CD14-positive monocyte (primary cell): ENCODE data around the gene FAM227B. TPM values are rescaled to one million over a fixed set of nuclear protein-coding genes. Genes with fewer than 3 reads are reported as not detected.

Experiments
- DNase-seq, 3 donors: peaks; one replicate each; pipeline ENCODE4 v3.0.0-alpha.2; 2011 to 2022
- H2AFZ ChIP-seq: 2 replicates; pipeline ENCODE4 v1.6.0; 2012; ENCODE audit warnings: mild to moderate bottlenecking, low read depth, low read length, inconsistent platforms; ENCODE audit not compliant: insufficient read depth, poor library complexity, severe bottlenecking
- H3K27ac ChIP-seq, 2 donors: 1 replicate in 1 of 2; 2 replicates in 1 of 2; pipeline ENCODE4 v1.5.1; 2012 to 2013; ENCODE audit warnings: low read length in 2 of 2, control low read depth in 1 of 2, inconsistent platforms in 1 of 2, low read depth in 1 of 2, mild to moderate bottlenecking in 1 of 2
- H3K27me3 ChIP-seq, 2 donors: one replicate each; pipeline versions ENCODE4 v1.6.0 to v1.6.1; 2011 to 2013; ENCODE audit warnings: low read length in 2 of 2; ENCODE audit not compliant: control insufficient read depth in 2 of 2, insufficient read depth in 2 of 2
- H3K36me3 ChIP-seq, 2 donors: replicated peaks in 1 of 2; 1 replicate in 1 of 2; 2 replicates in 1 of 2; pipeline versions ENCODE4 v1.5.1 to v1.6.1; 2012 to 2013; ENCODE audit warnings: low read length in 2 of 2, control low read depth in 1 of 2, inconsistent platforms in 1 of 2, mild to moderate bottlenecking in 1 of 2; ENCODE audit not compliant: insufficient read depth in 2 of 2, control insufficient read depth in 1 of 2
- H3K4me1 ChIP-seq, 2 donors: 1 replicate in 1 of 2; 2 replicates in 1 of 2; pipeline versions ENCODE4 v1.5.1 to v1.6.1; 2012 to 2013; ENCODE audit warnings: low read length in 2 of 2, control low read depth in 1 of 2, inconsistent platforms in 1 of 2, mild to moderate bottlenecking in 1 of 2, moderate library complexity in 1 of 2; ENCODE audit not compliant: insufficient read depth in 2 of 2, control insufficient read depth in 1 of 2
- H3K4me2 ChIP-seq: replicated peaks from 2 replicates; pipeline ENCODE3; 2012; ENCODE audit warnings: low read length, moderate library complexity, mild to moderate bottlenecking; ENCODE audit not compliant: poor library complexity, severe bottlenecking; ENCODE audit errors: extremely low read depth
- H3K4me3 ChIP-seq, 3 experiments: fragments of 200-600 bp in 1 of 3; sonication (generic) in 1 of 3; replicated peaks in 1 of 3; 1 replicate in 2 of 3; 2 replicates in 1 of 3; pipeline ENCODE4 v1.5.1; 2011 to 2013; ENCODE audit warnings: low read length in 3 of 3, mild to moderate bottlenecking in 3 of 3, control low read depth in 2 of 3, low read depth in 2 of 3, inconsistent platforms in 1 of 3, moderate library complexity in 1 of 3
- H3K79me2 ChIP-seq: 2 replicates; pipeline ENCODE4 v1.6.0; 2012; ENCODE audit warnings: mild to moderate bottlenecking, control low read depth, inconsistent platforms, low read length, moderate library complexity; ENCODE audit not compliant: insufficient read depth
- H3K9ac ChIP-seq: 2 replicates; pipeline ENCODE4 v1.6.0; 2017; ENCODE audit warnings: low read length, mild to moderate bottlenecking; ENCODE audit not compliant: insufficient read depth, poor library complexity, severe bottlenecking
- H3K9me3 ChIP-seq, 2 donors: replicated peaks in 1 of 2; 1 replicate in 1 of 2; 2 replicates in 1 of 2; pipeline versions ENCODE4 v1.5.1 to v1.6.1; 2012 to 2013; ENCODE audit warnings: low read length in 2 of 2, control low read depth in 1 of 2; ENCODE audit not compliant: control insufficient read depth in 1 of 2, insufficient read depth in 1 of 2
- H4K20me1 ChIP-seq: 2 replicates; pipeline ENCODE4 v1.6.0; 2012; ENCODE audit warnings: mild to moderate bottlenecking, low read length, control low read depth, moderate library complexity; ENCODE audit not compliant: insufficient read depth
- H3K27ac Mint-ChIP-seq, 7 donors: one replicate each; pipeline ENCODE4 v1.8.0; 2020; ENCODE audit warnings: mild to moderate bottlenecking in 7 of 7, mixed read lengths in 7 of 7, moderate library complexity in 6 of 7, inconsistent platforms in 2 of 7
- H3K27me3 Mint-ChIP-seq, 3 donors: one replicate each; pipeline ENCODE4 v1.8.0; 2021 to 2022; ENCODE audit warnings: low read depth in 3 of 3, mild to moderate bottlenecking in 3 of 3, mixed read lengths in 3 of 3, moderate library complexity in 3 of 3, inconsistent platforms in 1 of 3
- H3K36me3 Mint-ChIP-seq, 2 donors: one replicate each; pipeline ENCODE4 v1.8.0; 2020; ENCODE audit warnings: mixed read lengths in 2 of 2, inconsistent platforms in 1 of 2, mild to moderate bottlenecking in 1 of 2
- H3K4me1 Mint-ChIP-seq: one replicate; pipeline ENCODE4 v1.8.0; 2020; ENCODE audit warnings: mild to moderate bottlenecking, mixed read lengths
- H3K4me3 Mint-ChIP-seq, 2 donors: one replicate each; pipeline ENCODE4 v1.8.0; 2020; ENCODE audit warnings: mild to moderate bottlenecking in 2 of 2, mixed read lengths in 2 of 2, moderate library complexity in 1 of 2
- H3K9me3 Mint-ChIP-seq, 7 donors: one replicate each; pipeline ENCODE4 v1.8.0; 2020 to 2022; ENCODE audit warnings: mixed read lengths in 7 of 7, mild to moderate bottlenecking in 6 of 7, moderate library complexity in 6 of 7, inconsistent platforms in 2 of 7
- WGBS: methylation state at CpG from one replicate; pipeline ENCODE4 v1.1.5; 2013; ENCODE audit warnings: missing lambda C conversion rate; ENCODE audit not compliant: insufficient coverage; 5-methylcytosine and 5-hydroxymethylcytosine counted together
- intact Hi-C, 2 donors: fragments of 100-400 bp; cut with micrococcal nuclease; formaldehyde crosslinking; loops; one replicate each; pipeline versions ENCODE4 v1.15.0 to v1.15.1; 2023
- polyA plus RNA-seq, 3 donors: library from polyadenylated mRNA; depleted of rRNA in 1 of 3; unstranded in 2 of 3; stranded (reverse) in 1 of 3; fragments of 300-500 nt in 2 of 3; fragments of >200 nt in 1 of 3; fragmentation: Illumina TruSeq in 2 of 3; gene quantifications; 1 replicate in 2 of 3; 2 replicates in 1 of 3; pipeline ENCODE4 v1.2.3, GENCODE V29; 2012 to 2021
- TF ChIP-seq, protein P1 (sequence below): fragments of 200-600 bp; IDR thresholded peaks from one replicate; pipeline ENCODE4 v1.8.0; 2022; ENCODE audit warnings: antibody characterized with exemption, mild to moderate bottlenecking

The FAM227B gene
- polyA plus RNA-seq, 3 donors, result 0.28 to 0.72 (median 0.49) TPM

DNA sequence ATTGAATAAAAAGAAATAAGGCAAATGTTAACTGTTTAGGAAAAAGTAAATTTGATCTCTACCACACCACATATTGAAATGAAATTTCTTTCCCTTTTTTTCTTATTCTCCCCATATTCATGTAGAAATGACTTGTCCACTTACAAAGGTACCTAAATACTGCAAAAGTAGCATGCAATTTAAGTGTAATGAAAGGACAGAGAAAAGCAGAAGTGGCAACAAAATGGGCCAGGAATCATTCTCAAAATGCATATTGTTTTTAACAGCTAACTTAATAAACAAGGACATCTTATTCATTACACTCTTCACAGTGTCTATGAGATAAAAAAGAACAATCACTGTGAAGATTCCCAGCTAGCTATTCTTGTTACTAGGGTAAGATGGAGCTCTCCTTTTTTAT lies 238.2 kb downstream of the FAM227B start:
- intact Hi-C loops, result no loop called here
- no peak overlapping the region for H3K9ac ChIP-seq
- Mint-ChIP-seq H3K9me3 (peaks cover 0 to 3% (median 0%) of the 10 kb centered on the region in 7 donors), H3K4me3 (no peak overlapping the region), H3K27ac (no peak overlapping the region), H3K4me1 (peaks cover 3% of the 10 kb centered on the region), H3K36me3 (no peaks in the 10 kb centered on the region), H3K27me3 (peaks cover 0 to 2% (median 0%) of the 10 kb centered on the region in 3 donors)
- H3K4me2 ChIP-seq, result no peak overlapping the region
- no peaks in the 10 kb centered on the region for H3K36me3 ChIP-seq
- no peak overlapping the region for H3K4me3 ChIP-seq
- H3K27me3 ChIP-seq, result no peaks in the 10 kb centered on the region
- TF ChIP-seq, protein P1, sequence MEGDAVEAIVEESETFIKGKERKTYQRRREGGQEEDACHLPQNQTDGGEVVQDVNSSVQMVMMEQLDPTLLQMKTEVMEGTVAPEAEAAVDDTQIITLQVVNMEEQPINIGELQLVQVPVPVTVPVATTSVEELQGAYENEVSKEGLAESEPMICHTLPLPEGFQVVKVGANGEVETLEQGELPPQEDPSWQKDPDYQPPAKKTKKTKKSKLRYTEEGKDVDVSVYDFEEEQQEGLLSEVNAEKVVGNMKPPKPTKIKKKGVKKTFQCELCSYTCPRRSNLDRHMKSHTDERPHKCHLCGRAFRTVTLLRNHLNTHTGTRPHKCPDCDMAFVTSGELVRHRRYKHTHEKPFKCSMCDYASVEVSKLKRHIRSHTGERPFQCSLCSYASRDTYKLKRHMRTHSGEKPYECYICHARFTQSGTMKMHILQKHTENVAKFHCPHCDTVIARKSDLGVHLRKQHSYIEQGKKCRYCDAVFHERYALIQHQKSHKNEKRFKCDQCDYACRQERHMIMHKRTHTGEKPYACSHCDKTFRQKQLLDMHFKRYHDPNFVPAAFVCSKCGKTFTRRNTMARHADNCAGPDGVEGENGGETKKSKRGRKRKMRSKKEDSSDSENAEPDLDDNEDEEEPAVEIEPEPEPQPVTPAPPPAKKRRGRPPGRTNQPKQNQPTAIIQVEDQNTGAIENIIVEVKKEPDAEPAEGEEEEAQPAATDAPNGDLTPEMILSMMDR, result no peak
- H3K4me1 ChIP-seq, result no peaks in the 10 kb centered on the region
- no peaks in the 10 kb centered on the region for H4K20me1 ChIP-seq
- H3K27ac ChIP-seq, result no peak overlapping the region
- H3K79me2 ChIP-seq, result no peaks in the 10 kb centered on the region
- DNase-seq, result no peak
- no peak overlapping the region for H2AFZ ChIP-seq
- no peaks in the 10 kb centered on the region for H3K9me3 ChIP-seq

DNA sequence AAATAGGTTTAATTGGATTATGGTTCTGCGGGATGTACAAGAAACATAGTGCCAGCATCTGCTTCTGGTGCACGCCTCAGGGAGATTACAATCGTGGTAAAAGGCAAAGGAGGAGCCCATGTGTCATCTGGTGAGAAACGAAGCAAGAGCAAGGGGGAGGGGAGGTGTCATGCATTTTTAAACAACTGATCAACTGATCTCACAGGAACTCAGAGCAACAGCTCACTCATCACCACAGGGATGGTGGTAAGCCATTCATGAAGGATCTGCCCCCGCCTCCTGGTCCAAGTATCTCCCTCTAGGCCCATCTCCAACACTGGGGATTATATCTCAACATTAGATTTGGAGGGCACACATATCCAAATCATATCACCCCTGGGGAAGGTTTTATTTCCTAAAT lies 239.7 kb downstream of the FAM227B start:
- WGBS, result 100% methylated on average over 3 of the region's 5 CpGs
- TF ChIP-seq, protein P1, result no peak
- Mint-ChIP-seq H3K4me3 (no peak overlapping the region), H3K9me3 (peaks cover 0 to 3% (median 0%) of the 10 kb centered on the region in 7 donors), H3K36me3 (no peaks in the 10 kb centered on the region), H3K4me1 (peaks cover 3% of the 10 kb centered on the region), H3K27ac (no peak overlapping the region), H3K27me3 (no peaks in the 10 kb centered on the region)
- Histone ChIP-seq H3K9ac (no peak overlapping the region), H3K79me2 (no peaks in the 10 kb centered on the region), H4K20me1 (no peaks in the 10 kb centered on the region), H2AFZ (no peak overlapping the region), H3K36me3 (no peaks in the 10 kb centered on the region), H3K27ac (no peak overlapping the region), H3K9me3 (no peaks in the 10 kb centered on the region), H3K4me2 (no peak overlapping the region), H3K4me1 (no peaks in the 10 kb centered on the region), H3K27me3 (no peaks in the 10 kb centered on the region), H3K4me3 (no peak overlapping the region)
- no peak for DNase-seq
- intact Hi-C loops, result no loop called here
